GM21390 (cell line): ENCODE data around the gene ATP4B.

Source experiments
- ATAC-seq: cut with Tn5 transposase; IDR thresholded peaks from one replicate; pipeline ENCODE4 v1.9.1; 2021; ENCODE audit not compliant: unreplicated experiment

The ATP4B gene

GRCh38 chr13:113656831-113657671, 947 bp downstream of the ATP4B start:
- ATAC-seq, result no peak

- no peak for ATAC-seq
These were observed 1.9 kb downstream of the ATP4B start for GRCh38 chr13:113656003-113656588.

GRCh38 chr13:113655346-113656002, 2.5 kb downstream of the ATP4B start:
- no peak for ATAC-seq

- no peak for ATAC-seq
These were observed 3.2 kb downstream of the ATP4B start for GRCh38 chr13:113654591-113655345.

GRCh38 chr13:113654175-113654560, 3.8 kb downstream of the ATP4B start:
- no peak for ATAC-seq

- no peak for ATAC-seq
These were observed 4.5 kb downstream of the ATP4B start for GRCh38 chr13:113653264-113654174.

GRCh38 chr13:113652404-113653263, 5.4 kb downstream of the ATP4B start:
- ATAC-seq, result no peak

GRCh38 chr13:113651511-113652403, 6.2 kb downstream of the ATP4B start:
- no peak for ATAC-seq

- ATAC-seq, result no peak
These were observed 7.3 kb downstream of the ATP4B start for GRCh38 chr13:113650731-113651148.

- ATAC-seq, result no peak
These were observed 7.7 kb downstream of the ATP4B start for GRCh38 chr13:113650275-113650674.

- no peak for ATAC-seq
These were observed 8.8 kb downstream of the ATP4B start for GRCh38 chr13:113649212-113649611.

GRCh38 chr13:113648216-113648610, 9.8 kb downstream of the ATP4B start:
- ATAC-seq, result no peak

- no peak for ATAC-seq
These were observed 10.4 kb downstream of the ATP4B start for GRCh38 chr13:113647351-113648215.

- ATAC-seq, result no peak
These were observed 11.1 kb downstream of the ATP4B start for GRCh38 chr13:113646921-113647340.

- no peak for ATAC-seq
These were observed 11.6 kb downstream of the ATP4B start for GRCh38 chr13:113646376-113646775.

- no peak for ATAC-seq
These were observed 12.7 kb downstream of the ATP4B start for GRCh38 chr13:113645329-113645728.

- no peak for ATAC-seq
These were observed 13.2 kb downstream of the ATP4B start for GRCh38 chr13:113644800-113645199.
